ENCODE results near the gene FTO.
A peak's percentile ranks its signal among the peaks of the same experiment; 100 is the strongest.

Gene FTO

DNA sequence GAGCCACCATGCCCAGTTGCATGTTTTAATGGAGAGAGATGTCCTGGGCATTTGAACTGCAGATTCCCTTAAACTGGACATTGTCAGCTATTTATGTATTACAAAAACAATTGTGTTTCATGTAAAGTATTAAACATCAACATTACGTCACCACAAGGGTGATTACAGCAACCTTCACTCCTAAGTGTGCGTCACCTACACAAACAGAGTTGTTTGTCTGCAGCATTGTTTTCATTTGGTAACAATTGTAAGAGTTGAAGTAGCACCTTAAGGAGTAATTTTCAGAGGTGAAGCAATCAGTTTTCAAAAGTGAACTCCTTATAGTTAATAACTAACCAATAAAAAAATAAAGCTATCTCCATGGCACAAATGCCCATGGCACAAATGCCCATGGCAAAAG is 311.2 kb downstream of the FTO start:
- no peak for DNase-seq (ENCODE audit: low spot score)

DNA sequence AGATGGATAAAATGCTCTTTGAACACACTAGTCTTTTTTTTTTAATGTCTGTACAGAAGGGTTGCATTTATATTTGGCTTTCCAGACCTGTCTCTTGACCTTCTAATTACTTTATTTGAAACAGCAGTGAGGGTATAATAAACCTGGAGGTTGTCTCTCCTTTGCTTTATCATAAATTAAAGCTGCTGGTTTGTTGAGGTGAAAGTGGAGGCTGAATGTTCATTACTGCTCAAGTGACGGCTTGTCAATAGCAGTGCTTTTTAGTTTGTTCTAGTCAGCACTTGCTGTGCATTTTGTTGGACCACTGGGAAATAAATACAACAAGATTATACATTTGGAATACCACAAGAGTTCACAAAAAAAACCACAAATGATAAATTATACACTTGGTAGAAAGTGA is 318.4 kb downstream of the FTO start:
- no peak for DNase-seq (ENCODE audit: low spot score)

DNA sequence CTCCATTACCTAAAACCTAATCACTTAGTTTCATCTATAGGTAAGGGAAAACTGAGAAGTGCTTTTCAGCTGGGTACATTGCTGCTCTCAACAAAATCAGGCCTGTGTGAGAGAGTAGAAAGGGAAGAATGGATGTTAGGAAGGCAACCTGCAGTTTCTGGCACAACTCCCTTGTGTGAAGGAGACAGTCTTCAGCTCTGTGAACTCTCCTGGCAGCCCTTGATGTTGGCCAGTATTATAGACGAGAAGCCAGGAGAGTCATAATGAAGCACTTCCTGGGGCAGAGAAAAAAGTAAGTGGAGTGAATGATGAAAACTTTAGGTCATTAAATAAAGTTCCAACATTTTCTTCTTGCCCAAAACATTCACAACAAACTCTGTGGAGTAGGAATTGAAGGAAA is 322.5 kb downstream of the FTO start:
- DNase-seq (ENCODE audit: low spot score) = peak; percentile 24

DNA sequence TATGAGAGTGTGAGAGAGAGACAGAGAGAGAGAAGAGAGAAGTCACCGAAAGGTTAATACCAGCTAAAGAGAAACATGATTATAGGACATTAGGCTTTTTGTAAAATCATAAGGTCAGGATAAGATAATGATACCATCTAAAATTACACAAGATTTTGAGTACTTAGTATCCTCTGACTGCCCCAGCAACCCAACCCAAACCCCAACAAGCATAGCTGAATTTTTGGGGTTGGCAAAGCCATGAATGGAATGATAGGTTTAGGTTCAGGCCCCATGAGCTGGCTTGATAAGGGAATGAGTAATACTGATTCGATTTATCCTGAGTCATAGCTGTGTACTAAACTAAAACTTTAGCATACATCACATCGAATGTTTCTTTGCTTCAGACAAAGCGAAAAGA is 323.1 kb downstream of the FTO start:
- DNase-seq (ENCODE audit: low spot score) = no peak

DNA sequence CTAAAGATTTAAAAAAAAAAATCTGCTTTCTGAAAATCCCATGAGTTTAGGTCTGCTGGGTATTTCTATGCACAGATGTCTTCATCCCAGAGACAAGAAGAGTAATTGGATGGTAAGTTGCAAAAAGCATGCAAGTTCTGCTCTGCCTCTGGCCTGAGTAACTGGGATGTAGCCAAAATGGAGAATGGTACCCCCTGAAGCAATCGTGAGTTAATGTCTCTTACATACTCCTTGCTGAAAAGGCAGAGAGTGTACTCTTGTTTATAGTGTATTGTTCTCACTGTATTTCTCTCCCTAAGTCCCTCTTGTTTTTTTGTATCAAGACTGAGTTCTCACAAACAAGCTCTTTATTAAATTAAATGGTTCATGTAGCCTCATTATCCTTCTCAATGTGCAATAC is 323.6 kb downstream of the FTO start:
- no peak for DNase-seq (ENCODE audit: low spot score)

DNA sequence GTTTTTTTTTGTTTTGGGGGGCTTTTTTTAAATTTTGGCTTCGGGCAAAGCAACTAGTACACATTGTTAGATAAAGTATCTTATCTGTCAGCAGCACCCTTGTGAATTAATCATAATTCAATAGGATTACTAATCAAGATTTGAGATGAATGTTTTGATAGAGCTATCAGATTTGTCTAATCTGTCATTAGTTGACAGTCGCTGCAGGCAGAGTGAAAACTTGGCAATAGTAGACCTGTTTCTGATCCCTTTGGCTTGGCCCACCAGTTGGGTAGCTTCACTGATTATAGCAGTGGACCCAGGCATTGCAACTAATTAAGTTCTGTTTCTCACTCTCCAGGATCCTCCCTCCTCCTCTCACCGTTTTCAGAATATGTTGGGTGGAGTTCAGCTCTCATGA is 324.0 kb downstream of the FTO start:
- DNase-seq (ENCODE audit: low spot score) = no peak

DNA sequence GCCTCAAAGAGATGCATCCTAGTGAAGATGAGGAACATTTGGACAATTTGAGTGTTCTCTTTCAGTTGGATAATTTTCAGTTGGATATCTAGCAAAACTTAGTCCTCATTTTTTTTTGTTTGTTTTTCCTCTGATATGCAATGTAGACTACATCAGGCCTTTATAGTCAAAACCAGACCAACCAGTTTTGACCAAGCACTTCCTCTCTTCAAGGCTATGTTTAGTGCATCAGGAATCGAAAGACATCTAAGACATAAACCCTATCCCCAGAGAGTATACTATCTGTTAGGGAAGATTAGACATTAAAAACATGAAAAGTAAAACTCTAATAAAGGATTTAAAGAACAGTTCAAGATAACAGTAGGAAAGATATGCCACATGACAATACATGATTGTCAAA is 326.5 kb downstream of the FTO start:
- no peak for DNase-seq (ENCODE audit: low spot score)

DNA sequence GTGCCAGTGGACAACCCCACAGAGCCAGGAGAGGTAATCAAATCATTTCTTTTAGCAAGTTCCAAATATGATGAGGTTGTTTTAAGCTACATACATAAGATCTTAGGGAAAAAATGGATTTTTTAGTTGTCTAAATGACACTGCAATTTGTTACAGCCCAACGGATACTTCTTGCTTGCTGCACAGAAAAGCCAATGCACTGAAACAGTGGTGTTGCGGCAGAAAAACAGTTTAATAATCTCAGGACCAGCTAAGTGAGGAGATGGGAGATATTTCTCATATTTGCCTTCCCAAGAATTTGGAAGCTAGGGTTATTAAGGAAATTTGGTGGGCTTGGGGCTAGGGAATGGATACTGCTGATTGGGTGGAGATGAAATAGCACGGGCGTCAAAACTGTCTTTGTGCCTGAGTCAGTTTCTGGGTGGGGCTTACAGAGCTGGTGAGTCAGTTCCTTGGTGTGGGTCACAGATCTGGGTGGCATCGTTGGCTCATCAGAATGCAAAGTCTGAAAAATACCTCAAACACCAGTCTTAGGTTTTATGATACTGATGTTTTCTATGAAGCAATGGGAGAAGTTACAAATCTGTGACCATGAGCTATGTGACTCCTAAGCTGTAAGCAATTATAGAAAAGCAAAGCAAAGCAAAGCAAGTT is 327.3 kb downstream of the FTO start:
- no peak for DNase-seq (ENCODE audit: low spot score)

DNA sequence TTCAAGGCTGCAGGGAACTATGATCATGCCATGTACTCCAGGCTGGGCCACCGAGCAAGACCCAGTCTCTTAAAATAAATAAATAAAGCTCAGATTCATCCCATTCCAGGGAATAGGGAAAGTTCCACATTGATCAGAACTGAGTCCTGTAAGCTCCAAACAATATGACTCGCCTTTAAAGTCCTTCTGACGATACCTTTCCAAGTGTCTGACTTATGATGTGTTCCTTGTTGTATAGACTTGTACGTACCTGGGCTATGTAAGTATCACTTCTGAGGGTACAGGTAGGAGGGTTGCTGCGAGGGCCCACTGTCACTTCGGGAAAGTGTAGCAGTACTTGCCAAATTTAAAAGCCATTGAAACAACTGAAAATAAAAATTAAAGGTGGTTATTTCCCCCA is 329.8 kb downstream of the FTO start:
- DNase-seq (ENCODE audit: low spot score) = no peak

DNA sequence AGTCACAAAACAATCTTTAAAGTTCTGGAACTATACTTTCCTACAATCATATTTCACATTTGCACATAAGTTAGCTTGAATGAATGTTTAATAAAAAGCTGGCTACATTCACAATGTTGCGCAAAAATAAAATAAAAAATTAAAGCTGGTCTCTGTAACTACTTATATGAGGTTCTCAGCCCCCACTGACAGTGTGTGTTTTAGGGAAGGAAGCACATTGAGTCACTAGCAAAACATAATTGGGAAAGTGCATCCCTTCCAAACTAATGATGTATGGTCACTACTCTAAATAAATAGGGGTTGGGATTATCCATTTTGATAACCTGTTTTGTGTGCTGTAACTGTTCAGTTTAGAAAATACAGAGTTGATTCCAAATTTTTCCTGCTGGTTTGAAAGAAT is 330.7 kb downstream of the FTO start:
- no peak for DNase-seq (ENCODE audit: low spot score)

DNA sequence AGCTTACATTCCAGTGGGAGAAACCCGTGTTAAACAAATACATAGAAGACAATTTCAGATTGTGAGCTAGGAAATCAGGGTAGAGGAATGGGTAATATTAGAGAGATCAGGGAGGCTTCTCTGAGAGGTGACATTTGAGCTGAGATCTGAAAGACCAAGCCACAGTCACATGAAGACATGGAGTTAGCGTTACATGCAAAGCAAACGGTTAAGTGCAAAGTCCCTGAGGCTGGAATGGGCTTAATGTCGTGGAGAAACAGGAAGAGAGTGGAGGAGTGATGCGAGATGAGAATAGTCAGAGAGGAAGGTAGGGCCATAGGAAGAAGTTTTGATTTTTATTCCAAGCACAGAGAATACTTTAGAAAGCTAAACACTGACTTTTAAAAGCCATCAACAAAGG is 336.5 kb downstream of the FTO start:
- DNase-seq (ENCODE audit: low spot score) = no peak

DNA sequence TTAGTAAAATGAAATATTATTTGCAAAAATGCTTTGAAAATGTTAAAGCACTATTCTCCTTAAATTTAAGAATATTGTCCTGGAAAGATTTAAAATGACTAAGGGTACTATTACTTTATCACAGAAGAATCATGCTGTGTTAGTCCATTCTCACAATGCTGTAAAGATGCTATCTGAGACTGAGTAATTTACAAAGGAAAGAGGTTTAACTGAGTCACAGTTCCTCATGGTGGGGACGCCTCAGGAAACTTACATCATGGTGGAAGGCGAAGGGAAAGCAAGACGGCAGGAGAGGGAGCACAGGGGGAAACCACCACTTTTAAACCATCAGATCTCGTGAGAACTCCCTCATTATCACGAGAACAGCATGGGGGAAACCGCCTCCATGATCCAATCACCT is 337.0 kb downstream of the FTO start:
- DNase-seq (ENCODE audit: low spot score) = no peak

DNA sequence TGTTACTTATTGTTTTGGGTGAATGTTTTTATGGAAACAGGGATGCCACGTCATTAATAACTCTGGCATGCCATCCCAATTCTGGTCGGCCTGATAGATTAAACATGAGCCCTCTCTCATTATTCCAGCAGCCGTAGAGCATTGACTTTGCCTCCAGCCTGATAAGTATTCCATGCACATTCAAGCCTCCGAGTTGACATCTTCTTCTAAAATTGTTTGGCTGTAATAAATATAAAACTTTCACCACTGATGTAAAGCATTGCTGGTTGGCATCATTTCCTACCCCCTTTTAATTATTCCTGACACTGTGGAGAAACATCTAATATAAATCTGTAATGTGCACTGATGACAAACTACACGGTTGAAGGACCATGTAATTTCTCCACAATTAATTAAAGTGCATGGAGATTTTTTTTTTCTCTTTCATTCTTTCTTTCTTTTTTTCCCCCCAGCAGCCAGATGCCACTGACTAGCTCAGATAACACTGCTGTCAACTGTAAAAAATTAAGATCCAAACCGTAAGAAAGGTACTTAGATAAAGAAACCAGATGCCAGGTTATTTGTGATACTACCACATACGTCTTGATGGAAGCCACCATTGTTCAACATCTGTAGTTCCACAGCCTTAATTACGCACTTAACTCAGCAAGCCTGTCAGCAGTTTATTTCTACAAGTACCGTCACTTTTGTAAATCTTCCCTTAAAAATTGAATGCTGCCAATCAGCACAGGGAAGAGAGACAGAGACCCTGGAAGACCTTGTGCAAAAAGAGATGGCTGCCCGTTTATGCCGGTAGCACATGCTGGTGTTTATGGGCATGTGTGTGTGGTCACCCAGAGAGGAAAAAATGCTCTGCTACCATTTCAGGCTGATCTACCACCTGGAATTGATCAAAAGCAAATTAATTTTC is 344.9 kb downstream of the FTO start:
- no peak for DNase-seq (ENCODE audit: low spot score)

DNA sequence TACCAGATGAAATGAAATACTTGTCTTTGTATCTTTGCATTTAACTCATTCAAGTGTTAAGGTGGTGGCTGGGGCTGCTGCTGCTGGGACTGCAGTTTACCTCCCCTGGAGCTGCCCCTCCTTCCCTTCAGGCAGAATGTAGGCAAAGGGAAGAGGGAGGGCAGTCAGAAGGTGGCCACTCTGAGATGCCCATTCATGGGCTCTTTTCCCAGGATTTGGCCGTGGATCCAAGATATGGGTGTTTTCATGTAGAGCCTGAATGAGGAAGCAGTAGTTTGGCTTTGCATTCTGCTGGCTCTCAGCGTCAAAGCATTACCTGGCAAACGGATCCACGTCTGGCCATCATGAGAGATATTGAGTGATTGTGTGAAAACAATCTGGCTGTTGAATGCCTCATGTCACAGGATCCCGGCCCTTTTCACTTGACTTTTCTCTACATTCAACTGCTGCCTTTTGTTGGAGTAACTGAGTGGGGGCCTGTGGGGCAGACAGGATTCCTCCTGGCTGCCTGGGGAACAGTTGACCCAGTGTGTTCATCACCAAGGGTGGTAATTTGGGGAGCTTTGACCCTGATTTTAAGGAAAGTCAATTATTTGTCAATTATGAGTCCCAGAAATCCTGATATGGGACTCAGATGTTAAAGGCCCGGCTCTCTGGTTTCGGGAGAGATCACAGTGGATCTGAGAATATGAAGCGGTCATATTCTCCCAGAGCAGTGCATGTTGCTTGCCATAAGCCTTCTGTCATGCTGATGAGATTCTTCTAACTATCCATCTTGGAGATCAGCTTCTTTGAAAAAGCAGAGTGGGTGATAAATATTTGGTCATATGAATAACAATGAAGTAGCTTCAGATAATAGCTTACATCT is 345.9 kb downstream of the FTO start:
- no peak for DNase-seq (ENCODE audit: low spot score)

DNA sequence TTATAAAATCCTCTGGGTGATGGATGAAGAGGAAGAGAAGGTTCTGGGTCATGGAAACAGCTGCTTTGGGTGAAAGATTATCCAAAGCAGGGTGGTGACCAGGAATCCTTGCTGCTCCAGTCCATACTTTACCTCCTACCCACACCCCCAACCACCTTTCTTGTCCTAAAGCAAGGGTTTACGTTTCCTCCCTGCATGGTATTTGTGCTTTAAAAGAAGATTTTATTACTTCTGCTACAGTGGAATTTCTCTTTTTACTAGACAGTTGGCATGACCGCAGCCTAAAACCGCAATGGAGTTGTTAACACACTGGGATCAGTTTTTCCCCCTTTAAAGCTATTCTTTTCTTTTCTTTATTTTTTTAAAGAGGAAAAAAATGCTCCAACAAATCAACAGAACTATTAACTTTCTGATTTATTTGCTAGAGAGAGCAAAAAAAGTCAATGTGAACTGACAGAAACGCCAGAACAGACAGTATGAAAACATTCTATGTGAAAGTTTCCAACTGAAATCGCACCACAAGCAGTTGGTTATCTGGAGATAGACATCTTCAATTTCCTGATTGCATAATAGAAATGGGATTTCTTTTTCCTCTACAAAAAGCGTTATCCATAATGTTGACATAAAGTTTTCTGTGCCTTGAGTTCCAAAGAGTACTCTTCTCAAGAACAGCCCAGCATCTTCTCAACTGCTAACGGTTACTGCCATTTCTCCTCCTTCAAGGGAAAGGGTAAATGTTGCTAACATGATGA is 346.7 kb downstream of the FTO start:
- no peak for DNase-seq (ENCODE audit: low spot score)

DNA sequence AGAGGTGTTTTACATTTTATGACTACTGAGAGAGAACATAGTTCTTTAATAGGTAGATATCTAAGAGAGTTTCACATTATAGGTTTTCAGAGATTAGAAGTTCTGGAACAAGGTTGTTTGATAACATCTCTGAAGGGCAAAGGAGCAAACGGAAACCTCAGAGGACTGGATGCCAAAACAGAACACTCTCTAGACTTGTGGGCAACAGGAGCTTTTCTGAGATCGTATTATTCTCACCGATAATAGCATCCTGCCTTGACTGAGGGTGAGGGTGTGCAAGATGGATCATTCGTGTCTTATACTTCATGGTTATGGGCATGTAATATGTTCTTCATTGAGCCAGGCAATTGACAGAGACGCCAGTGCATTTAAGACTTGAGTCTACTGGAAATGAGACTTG is 347.9 kb downstream of the FTO start:
- no peak for DNase-seq (ENCODE audit: low spot score)

DNA sequence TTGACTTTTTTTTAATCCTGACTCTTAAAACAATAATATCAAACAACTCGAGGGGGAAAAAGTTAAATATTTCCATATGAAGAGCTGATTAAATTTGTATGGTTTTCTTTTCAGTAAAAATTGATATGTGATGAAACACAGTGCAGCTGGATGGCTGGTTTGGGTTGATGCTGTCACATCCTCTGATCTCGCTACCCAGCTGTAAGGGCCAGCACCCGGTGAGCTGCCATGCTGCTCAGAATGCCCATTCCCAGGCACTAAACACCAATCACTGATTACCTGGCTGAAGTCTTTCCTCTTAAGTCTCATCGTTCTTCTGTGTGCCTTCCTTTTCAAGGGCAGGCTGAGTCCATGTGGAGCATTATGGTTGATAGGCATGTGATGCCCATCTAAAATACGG is 348.3 kb downstream of the FTO start:
- DNase-seq (ENCODE audit: low spot score) = no peak

DNA sequence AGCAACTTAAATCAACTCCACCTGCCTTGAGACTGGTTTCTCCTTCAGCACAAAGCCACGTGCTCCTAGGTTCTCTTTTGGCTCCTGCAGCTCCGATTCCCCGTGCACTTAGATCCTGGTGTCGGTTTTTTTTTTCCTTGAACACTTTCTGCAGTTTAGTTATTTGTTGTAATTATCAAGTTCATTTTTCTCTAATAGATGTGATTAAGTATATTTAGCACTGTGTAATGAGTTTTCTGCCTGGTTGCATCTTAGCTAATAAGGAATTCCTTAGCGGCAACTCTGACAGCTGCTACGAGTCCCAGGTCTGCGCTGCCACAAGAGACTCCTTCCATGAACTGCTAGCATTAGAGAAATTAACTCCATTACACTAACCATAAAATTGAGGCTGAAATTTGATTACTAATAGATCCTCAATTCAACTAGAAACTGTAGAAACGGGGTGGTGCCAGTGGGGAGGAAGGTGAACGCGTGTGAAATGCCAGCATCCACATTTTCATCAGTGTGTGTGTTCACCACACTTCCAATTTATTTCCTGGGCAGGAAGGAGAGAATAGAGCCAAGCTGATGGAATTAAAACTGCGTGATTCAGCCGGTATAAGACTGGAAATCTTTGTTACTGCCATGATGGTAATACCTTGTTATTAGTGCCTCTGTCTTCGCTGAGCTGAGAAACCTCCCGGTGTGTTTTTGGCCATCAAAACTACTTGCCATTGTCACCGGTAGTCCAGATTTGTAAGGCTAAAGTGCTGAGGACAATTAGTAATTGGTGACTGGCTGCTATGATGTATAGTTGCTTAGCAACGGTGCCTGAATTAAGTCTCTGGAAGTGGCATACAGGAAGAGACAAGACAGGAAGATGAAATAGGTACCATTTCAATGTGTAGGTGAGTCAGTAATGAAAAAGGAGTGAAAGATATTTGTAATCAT is 350.2 kb downstream of the FTO start:
- no peak for DNase-seq (ENCODE audit: low spot score)

DNA sequence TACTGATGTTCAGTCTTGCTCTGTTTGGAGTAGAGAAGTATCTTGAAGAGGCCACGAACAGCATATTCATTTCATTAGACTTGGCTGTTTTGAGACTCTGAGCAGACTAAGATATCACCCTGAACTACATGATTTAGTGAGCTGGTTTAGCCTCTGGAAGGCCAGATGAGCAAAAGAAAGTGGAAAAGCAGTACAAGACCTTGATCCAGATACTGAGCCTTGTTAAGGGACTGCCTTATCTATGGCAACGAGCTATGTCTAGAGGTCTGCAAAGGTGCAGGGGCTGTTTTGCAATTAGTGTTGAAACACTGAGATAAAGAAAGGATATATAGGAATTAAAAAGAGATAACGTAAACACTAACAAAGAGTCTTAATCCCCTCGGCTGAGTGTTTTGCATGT is 351.2 kb downstream of the FTO start:
- no peak for DNase-seq (ENCODE audit: low spot score)

DNA sequence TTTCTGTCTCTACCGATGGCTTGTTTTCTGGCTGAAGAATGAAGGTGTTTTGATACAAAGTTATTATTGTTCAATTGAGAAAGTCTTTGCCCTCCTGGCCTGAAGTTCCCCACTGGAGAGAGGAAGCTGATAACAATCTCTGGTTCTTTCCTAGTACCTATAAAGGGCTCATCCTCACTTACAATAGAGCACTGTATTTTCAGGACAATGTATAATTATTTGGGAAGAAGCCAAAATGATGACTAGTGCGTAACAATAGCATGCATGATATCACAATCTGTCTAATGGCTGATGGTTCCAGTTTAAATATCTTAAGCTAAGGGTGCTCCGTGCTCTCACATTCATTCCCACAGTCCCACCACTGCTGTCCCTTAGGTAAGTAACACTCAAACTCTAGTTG is 351.9 kb downstream of the FTO start:
- DNase-seq (ENCODE audit: low spot score) = no peak

DNA sequence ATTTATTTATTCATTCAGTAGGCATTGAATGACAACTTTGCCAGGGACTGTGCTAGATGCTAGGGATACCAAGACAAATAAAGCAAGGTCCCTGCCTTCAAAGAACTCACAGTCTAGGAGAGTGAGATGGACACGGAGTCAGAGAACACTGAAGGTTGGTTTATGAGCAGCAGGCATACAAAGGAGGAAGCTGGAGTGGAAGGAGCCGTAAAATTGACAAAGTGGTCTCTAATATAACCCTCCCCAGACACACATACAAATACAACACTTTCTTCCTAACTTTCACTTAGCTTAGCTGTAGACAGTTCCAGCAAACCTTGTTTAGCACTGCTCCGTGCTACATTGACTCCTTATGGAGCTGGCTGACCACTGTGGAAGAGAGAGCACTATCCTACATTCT is 353.0 kb downstream of the FTO start:
- no peak for DNase-seq (ENCODE audit: low spot score)

Measured in pons (tissue), 1 donor.